SK-N-MC (cell line): ENCODE measurements around the gene ARPP21.

Source experiments
- EZH2 ChIP-seq: fragments of 200-600 bp; sonication (generic); IDR thresholded peaks from one replicate; pipeline ENCODE4 v1.6.1; 2017; ENCODE audit warnings: antibody characterized with exemption
- FOXP2 ChIP-seq: optimal IDR thresholded peaks from 2 replicates; pipeline ENCODE3; 2011; ENCODE audit warnings: mild to moderate bottlenecking, moderate library complexity; ENCODE audit not compliant: insufficient read depth; ENCODE audit errors: extremely low read length, control extremely low read depth

GRCh38 chr3:35748144-35748543 lies 108.8 kb downstream of the ARPP21 start:
- TF ChIP-seq EZH2 (no peak), FOXP2 (no peak)
